Vagina (tissue), 2 donors: Measurements from ENCODE around the gene TBC1D22A.

Experiments
- POLR2A ChIP-seq, 2 donors: fragments of 450-650 bp; IDR thresholded peaks; one replicate each; pipeline ENCODE4 v1.6.1; 2017; ENCODE audit warnings: antibody characterized with exemption in 2 of 2, mild to moderate bottlenecking in 2 of 2, moderate library complexity in 2 of 2
- POLR2AphosphoS5 ChIP-seq, 2 donors: sonication (generic); formaldehyde crosslinking; IDR thresholded peaks; one replicate each; pipeline ENCODE4 v1.9.0; 2017; ENCODE audit warnings: antibody characterized with exemption in 2 of 2, mild to moderate bottlenecking in 2 of 2, low read depth in 1 of 2; ENCODE audit not compliant: insufficient read depth in 1 of 2
- TF ChIP-seq, protein P1 (sequence below), 3 experiments: fragments of 450-650 bp in 2 of 3; fragments of 200-600 bp in 1 of 3; sonication (generic) in 1 of 3; IDR thresholded peaks; one replicate each; pipeline ENCODE4 v1.5.1; 2017 to 2019; ENCODE audit warnings: antibody characterized with exemption in 3 of 3, mild to moderate bottlenecking in 2 of 3, moderate library complexity in 2 of 3

- no peak for TF ChIP-seq POLR2A (IDR thresholded peaks at IDR 0.05)
- TF ChIP-seq, protein P1, sequence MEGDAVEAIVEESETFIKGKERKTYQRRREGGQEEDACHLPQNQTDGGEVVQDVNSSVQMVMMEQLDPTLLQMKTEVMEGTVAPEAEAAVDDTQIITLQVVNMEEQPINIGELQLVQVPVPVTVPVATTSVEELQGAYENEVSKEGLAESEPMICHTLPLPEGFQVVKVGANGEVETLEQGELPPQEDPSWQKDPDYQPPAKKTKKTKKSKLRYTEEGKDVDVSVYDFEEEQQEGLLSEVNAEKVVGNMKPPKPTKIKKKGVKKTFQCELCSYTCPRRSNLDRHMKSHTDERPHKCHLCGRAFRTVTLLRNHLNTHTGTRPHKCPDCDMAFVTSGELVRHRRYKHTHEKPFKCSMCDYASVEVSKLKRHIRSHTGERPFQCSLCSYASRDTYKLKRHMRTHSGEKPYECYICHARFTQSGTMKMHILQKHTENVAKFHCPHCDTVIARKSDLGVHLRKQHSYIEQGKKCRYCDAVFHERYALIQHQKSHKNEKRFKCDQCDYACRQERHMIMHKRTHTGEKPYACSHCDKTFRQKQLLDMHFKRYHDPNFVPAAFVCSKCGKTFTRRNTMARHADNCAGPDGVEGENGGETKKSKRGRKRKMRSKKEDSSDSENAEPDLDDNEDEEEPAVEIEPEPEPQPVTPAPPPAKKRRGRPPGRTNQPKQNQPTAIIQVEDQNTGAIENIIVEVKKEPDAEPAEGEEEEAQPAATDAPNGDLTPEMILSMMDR (IDR thresholded peaks at IDR 0.05) = no peak
- no peak for TF ChIP-seq POLR2AphosphoS5 (IDR thresholded peaks at IDR 0.05; ENCODE audit: insufficient read depth in 1 of 2, low read depth in 1 of 2)
Measured at GRCh38 chr22:46931414-46931813, 169.0 kb downstream of the TBC1D22A start.
